HL-60/S4 treated with retinoic acid at 250 ng/mL for 4 days and 3 days (cell line): ENCODE data around the gene HSPH1.
"Not testable (repeated sequence)": the region's sequence is repeated elsewhere in the genome, so short reads cannot be mapped to it uniquely, and the experiment has no call there.

Experiments
- in situ Hi-C: fragments of 300-500 bp; cut with MboI; formaldehyde crosslinking; loops from 2 replicates; pipeline ENCODE4 v1.7.0; 2022; ENCODE audit warnings: low sequenced_read_pairs

The HSPH1 gene

DNA sequence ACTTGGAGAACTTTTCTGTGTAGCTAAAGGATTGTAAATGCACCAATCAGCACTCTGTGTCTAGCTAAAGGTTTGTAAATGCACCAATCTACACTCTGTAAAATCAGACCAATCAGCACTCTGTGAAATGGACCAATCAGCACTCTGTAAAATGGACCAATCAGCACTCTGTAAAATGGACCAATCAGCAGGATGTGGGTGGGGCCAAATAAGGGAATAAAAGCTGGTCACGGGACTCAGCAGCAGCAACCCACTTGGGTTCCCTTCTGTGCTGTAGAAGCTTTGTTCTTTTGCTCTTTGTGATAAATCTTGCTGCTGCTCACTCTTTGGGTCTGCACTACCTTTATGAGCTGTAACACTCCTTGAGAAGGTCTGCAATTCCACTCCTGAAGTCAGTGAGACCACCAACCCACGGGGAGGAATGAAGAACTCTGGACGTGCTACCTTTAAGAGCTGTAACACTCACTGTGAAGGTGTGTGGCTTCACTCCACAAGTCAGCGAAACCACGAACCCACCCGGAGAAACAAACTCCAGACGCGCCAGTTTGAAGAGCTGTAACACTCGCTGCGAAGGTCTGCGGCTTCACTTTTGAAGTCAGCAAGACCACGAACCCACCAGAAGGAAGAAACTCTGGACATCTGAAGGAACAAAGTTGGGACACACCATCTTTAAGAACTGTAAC, 16.2 kb upstream of the HSPH1 start:
- in situ Hi-C loops, result not testable (repeated sequence)

DNA sequence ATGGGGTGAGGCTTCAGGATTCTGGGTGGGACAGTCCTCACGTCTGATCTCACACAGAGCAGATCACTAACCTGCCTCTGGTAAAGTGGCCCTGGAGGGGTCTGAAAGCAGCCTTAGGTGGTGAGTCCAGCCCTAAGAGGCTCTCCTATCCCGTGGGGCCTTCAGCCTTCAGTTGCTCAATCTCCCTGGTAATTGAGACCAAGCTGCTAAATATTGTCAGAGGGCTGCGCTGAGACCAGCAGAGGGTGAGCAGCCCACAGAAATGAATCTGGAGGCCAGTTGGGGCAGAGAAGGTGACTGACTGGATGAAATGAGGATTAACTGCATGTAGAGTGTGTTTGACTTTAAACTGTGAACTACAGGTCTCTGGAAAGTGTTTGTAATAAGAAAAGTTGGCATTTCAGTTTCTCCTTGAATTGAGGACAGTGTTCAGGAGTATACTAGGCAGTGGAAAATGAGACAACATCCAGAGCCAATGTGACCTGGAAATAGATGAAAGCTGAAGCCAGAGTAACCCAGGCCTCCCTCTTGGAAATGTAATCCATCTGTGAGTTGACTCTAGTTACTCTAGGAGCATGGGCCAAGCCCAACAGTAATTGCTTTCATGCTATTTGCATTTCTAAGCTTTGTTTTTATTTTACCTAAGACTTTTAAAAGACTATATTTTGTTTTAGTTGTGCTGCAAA, 14.3 kb upstream of the HSPH1 start:
- in situ Hi-C loops, result no loop called here

DNA sequence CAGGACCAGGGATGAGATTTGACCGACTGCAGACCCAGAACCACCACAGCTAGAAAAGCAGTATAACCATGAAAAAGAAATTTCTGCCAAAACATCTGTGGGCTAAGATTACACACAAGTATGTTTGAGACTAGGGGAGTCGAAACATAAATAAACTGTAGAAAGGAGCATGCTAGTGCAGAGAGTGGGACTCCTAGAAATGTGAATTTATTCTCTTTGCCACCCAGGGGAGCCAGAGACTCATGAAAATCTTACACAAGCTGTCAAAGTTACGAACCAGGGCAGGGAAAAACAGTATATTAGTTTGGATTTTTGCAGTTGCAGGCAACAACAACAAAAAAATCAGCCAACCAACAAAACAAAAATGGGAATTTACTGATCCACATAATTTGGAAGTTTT, 12.3 kb upstream of the HSPH1 start:
- in situ Hi-C loops, result no loop called here

- in situ Hi-C loops, result no loop called here
Measured at GRCh38 chr13:31172535-31172934, 10.8 kb upstream of the HSPH1 start.

DNA sequence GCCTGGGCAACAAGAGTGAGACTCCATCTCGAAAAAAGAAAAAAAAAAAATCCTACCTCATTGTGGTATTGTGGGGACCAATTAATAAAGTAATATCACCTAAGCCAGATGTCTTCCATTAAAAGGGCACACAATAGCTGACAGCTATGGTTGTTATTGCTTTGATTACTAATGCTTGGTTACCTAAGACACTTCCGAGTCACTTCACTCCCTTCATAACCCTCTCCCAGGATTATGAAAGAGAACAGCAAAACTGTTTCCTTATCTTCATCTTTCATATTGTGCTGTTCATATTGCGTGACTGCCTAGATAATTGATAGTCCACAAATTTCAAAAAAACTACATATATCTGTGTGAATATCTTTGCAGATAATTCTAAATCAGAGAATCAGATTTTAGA, 10.3 kb upstream of the HSPH1 start:
- in situ Hi-C loops, result no loop called here

GRCh38 chr13:31168736-31169135, 7.0 kb upstream of the HSPH1 start:
- in situ Hi-C loops, result no loop called here

- in situ Hi-C loops, result no loop called here
Measured at GRCh38 chr13:31168166-31168565, 6.5 kb upstream of the HSPH1 start.

DNA sequence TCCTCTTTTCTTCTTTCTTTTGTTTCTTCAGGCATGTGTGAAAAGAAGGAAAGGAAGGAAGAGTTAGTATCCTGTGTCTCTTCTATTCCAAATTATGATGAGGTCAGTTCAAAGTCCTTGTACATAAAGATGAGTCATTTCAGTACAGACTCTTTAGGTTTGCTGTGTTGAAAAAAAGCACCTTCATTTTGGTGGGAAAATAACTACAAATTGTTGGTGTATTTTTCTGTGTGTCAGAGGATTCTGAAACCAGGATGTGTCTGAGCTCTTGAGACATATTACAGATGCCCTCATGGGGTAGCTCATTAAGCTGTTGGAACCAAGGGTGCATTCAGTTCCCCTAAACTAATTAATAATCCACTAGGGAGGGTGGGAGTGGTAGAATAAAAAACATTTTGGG, 5.8 kb upstream of the HSPH1 start:
- in situ Hi-C loops, result no loop called here

DNA sequence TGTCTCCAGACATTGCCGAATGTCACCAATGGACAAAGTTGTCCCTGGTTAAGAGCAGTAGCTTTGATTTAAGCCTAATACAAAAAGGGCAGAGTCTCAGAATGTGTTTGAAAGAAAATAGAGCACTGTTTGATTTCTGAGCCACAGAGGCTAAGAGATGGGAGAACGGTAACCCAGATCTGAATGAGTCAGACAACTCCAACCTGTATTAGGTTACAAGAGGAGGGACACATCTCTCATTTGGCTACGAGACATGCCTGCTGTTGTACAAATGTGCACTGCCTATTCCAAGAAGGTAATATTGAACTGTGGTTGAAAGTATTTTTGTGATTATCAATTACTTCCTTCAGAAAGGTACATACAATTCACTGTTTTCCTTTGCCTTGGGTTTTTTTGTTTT, 4.9 kb upstream of the HSPH1 start:
- in situ Hi-C loops, result no loop called here

- in situ Hi-C loops, result no loop called here
Measured at GRCh38 chr13:31162151-31163008, 676 bp upstream of the HSPH1 start.

DNA sequence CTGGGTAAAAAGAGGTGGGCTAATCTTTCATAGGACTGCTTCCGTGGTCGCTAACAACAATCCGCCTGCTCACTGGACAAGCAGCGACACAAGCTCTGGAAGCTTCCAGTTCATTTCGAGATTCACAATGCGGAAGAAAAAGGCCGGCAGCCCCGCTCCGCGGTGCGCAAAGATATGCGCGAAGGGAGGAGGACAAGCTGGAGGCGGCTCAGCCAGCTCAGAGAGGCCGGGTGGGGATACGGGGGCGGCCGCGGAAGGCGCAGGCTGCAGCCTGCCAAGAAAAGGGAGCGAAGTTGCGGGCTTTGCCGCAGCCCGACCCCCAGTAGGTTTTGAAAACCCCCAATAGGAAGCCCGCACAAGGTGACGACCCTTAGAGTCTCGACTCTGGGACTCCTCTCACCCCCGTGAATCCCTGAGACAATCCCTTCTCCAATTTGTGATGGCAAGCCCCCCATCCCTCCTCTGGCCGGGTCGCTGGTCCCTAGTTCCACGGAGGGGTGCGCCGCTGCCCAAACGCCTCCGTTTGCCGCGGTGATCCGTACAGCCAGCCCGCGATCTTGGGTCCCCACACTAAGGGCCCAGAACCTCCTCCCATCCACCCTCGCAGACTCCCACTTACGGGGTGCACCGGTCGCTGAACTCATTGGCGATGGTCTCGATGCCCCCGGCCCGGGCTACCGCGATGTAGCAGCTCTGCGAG, 697 bp downstream of the HSPH1 start:
- in situ Hi-C loops, result no loop called here

DNA sequence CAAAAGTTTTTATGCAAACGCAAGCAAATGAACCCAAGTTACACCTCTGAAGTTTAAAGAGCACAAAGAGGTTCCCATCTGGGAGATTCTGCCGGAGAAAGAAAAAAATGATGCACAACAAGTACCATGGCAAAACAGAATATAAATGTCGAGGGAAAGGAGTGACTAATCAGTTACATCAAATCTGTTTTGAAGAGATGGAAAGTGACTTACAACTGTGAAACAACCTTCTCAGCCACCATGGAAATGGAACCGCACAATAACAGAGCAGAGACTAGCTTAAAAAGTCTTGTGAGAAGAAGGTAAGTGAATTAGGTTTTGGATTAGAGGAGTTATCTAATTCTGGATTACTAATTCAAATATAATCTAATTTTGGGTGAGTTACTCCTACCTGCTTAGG, 2.4 kb downstream of the HSPH1 start:
- in situ Hi-C loops, result no loop called here

GRCh38 chr13:31154939-31155338, 6.8 kb downstream of the HSPH1 start:
- in situ Hi-C loops, result no loop called here

- in situ Hi-C loops, result no loop called here
Measured at GRCh38 chr13:31151837-31152236, 9.9 kb downstream of the HSPH1 start.

DNA sequence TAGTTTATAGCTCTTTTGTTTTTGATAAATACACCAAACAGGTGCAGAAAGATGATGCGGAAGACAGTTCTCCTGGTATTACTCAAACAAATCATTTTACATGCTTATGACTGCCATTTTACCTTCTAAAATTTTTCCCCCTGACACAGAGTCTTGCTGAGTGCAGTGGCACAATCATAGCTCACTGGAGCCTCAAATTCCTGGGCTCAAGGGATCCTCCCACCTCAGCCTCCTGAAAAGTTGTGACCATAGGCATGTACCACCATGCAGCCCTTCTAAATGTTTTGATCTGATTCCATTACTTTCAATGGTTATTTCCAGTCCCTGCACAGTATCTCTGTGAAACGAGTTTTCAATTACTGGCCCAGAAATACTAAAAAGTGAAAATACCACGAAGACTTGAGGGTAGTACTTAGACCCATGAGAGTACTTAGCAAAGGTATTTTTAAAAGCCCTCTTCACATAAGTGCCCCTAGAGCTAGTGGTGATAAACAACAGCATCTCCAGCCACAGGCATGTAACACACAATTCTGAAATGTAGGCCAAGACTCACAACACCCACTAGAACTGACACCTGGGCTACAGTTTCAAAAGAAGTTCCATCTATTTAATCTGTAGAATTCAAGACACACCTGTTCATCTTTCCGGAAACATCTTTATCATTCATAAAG, 11.3 kb downstream of the HSPH1 start:
- in situ Hi-C loops, result no loop called here

DNA sequence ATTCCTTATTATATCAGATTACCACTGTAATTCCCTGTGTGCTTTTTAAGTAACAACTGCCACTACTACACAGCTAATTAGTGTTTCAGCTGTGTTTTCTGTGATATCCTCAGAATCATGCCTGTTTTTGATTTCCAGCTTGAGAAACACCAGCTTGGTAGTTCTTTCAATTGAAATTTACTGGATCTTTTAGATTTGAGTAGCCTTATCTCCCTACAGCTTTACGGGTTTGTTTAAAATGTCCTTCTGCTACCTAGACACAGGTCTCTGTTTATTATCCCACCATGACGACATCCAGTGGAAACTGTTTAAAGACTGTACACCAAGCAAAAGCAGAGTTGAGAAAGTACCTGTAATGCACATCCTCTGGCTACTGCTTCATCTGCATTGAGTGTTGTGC, 12.1 kb downstream of the HSPH1 start:
- in situ Hi-C loops, result no loop called here

DNA sequence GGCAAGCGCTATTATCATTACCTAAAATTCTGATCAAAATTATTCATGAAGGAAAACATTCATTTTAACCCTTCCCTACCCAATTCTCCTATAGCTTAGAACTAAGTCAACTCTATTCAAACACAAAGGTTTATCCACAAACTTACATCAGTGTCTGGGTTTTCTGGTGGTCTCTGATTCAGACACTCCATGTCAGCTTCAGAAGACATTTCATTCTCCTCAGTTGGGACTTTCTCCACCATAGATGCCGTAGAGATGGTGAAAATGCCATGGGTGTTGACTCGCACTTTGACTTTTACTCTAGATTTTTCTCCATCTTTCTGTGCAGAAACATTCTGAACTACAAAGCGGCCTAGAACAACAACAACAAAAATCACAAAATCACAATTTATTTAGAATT, 16.3 kb downstream of the HSPH1 start:
- in situ Hi-C loops, result no loop called here

GRCh38 chr13:31138515-31138914, 23.2 kb downstream of the HSPH1 start:
- in situ Hi-C loops, result no loop called here

DNA sequence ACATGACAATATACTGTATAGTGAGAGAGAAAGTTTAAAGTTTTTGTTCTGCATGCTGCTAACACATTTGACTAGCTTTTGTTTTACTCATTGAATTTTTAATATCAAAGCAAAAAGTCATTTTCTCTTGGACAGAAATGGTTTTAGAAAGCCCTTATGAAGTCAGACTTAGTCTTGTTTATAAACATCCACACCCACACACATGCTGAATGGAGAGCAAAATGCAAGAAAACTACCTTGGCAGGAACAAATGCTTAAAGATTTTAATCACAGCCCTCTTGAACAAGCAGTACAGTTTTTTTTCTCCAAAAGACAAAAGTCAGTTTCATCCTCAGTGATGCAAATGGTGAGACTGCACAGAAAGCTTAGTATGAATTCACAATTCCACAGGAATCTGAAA, 25.0 kb downstream of the HSPH1 start:
- in situ Hi-C loops, result no loop called here

DNA sequence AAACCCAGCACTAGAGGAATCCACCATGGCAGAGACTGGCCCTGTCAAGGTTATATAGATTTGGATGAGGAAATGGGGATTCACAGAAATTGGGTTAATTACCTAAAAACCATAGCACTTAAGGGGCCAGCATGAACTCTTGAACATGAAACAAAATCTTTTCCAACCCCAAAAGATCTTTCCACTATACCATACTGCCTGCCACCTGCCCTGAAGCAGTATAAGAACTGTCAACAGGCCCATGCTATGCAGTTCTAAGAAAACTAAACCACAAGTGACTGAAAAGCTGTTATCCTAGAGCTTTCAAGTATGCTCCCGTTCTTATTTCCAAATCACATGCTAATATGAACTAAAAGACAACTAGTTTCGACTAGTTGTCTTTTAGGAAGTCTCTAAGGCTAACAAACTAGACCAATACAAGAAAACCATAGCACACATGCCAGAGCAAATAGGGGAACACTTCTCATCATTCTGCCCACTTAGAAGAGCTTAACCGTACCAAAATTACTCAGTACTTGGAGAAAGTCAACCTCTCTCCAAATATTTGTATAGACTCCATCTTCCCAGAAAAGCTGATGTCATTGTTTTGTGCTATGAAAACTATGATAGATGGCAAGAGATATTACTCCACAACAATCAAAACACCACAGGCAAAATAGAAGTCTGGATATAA, 27.5 kb downstream of the HSPH1 start:
- in situ Hi-C loops, result no loop called here
